T-helper 22 cell (primary cell): ENCODE measurements around the gene PDGFC.

Source experiments
- DNase-seq: peaks from one replicate; pipeline ENCODE4 v3.0.0-alpha.2; 2020; ENCODE audit warnings: low read depth

PDGFC gene, protein sequence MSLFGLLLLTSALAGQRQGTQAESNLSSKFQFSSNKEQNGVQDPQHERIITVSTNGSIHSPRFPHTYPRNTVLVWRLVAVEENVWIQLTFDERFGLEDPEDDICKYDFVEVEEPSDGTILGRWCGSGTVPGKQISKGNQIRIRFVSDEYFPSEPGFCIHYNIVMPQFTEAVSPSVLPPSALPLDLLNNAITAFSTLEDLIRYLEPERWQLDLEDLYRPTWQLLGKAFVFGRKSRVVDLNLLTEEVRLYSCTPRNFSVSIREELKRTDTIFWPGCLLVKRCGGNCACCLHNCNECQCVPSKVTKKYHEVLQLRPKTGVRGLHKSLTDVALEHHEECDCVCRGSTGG

DNA sequence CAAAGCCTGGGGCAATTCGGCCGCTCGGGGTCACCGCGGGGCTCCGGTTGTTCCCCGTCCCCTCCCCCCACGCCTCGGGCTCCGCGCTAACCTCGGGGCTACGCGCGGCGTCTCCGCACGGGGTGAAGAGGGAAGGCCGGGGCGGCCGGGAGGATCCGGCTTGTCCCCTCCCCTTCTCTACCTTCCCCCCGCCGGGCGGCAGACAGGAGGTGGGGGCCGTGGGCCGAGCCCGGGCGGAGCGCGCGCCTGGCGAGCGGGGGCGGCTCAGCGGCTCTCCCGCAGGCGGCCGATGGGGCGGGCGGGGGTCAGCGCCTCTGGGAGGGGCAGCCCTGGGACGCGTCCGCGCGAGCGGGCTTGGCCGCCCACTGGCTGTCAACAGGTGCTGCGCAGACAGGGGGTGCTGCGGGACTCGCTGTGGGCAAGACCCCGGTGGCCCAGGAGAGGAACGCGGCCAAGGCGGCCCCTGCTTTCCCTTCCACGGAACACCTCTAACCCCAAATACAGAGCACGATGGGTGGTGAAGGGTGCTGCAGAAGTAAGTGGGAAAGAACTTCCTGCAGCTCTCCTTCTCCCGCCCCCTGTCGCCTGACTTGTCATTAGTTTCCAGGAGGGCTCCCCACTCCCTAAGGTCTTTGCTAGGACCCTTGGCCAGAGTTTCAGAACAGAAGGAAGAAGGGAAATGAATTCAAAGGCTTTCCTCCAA, at the start of gene PDGFC:
Gene PDGFC (minus strand): TSS at position 124 of the 703 bp plus-strand sequence. CDS start 896 bp downstream, outside the sequence.
- DNase-seq = no peak

DNA sequence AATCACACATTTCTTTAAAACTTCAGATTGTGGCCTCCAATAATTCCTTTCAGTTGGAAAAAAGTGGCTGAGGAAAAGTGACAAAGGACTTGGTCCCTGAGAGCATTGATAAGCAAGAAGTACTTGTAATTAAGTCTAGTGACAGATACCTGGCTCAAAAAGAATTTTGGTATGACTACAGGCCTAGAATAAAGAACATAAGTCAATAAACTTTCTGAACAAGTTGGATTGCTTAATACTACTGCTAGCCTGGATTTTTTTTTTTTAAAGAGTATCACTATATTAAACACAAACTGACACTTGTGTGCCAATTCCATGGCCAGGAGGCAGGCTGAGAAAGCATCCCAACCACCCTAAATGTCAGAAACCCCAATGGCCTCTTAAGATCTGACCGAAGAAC, 49.3 kb upstream of the PDGFC start:
- no peak for DNase-seq

DNA sequence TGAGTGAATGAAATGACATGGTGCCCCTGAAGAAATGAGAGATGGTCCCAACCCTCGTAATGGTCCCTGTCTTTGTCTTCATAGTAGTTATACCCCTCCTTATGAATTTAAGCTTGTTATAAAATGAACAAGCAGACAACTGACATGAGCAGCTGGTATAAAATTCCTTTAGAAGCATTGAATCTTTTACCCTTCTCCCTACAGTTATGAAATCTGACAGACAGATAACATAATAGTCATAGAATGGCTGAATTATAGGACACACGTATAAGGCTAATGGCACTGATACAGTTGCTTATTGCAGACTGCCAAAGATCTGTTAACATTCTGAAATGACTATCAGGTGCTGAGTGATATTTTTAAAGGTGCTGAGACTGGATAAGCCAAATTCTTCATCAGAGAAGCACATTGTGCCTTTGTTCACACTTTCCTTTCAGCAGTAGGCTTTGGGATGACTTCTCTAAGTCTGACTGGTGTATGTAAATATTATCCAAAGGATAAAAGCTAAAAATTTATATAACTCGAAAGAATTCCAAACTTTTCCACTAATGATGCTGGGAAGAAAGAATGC, 47.4 kb upstream of the PDGFC start:
- DNase-seq = no peak

DNA sequence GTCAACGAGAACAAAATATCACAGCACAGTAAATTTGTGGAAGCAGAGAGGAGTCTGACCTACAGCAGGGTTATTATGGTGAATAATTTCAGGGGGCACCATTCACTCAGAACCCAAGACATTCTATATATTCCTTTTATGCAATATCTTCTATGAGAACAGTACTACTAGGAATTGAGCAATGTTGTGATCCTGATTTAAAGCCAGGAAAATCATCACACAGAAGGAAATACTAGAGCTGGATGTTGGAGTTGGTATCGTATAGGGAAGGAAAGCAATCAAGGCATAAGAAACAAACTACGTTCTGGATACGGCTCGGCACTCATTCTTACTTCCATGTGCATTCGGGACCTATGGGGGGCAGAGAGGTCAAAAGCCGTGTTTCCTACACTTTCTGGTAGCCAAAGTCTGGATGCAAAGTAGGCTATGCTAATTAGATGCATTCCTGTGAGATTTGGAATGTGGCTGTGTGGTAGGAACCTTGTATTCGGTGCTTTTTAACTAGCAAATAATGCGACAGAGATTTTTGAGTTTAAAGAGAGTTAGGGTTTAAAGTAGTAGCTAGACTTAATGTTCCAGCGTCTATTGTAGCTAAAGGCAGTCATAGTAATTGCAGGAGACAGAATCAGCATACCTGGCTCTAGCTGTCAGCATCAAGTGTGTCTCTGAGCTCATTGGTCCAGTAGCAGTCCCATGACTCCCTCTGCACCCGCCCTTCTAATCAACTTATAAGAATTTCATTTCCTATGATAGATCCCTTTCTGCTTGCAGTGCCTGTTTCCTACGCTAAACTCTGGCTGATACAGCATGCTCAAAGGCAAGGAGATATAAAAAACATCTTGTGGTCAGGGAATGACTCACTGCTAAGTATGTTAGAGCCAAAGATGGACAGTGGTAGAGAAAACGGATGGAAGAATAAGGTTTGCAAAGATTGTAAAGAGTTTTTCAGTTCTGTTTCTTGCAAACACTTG, 43.3 kb upstream of the PDGFC start:
- DNase-seq = no peak

DNA sequence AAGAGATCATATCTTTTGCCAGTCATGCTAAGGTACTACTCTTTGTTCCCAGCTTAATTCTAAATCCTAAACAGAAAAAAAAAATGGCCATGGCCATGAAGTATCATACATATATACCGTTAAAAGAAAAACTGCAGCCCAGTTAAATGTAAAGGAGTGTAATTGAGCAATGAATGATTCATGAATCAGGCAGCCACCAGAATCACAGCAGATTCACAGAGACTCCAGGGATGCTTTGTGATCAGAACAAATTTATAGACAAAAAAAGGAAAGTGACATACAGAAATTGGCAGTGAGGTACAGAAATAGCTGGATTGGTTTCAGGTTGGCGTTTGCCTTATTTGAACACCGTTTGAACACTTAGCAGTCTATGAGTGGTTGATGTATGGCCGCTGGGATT, 42.1 kb upstream of the PDGFC start:
- DNase-seq = no peak

DNA sequence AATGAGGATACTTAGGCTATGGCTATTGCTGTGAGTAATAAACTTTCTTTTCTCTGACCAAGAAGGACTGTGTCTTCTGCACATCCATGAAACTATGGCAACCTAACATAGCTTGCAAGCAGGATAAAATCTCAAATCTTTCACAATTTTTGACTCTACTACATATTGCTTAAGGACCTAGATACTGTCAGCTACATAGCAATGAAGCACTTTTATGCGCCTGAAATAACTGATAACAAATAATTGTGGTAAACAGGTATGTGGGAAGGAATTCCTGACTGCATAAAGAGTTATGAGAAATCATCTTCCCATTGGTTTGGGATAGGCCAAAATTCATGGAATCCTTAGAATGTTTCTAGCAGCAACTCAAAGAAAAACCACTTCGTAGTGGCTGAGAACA, 41.2 kb upstream of the PDGFC start:
- no peak for DNase-seq

DNA sequence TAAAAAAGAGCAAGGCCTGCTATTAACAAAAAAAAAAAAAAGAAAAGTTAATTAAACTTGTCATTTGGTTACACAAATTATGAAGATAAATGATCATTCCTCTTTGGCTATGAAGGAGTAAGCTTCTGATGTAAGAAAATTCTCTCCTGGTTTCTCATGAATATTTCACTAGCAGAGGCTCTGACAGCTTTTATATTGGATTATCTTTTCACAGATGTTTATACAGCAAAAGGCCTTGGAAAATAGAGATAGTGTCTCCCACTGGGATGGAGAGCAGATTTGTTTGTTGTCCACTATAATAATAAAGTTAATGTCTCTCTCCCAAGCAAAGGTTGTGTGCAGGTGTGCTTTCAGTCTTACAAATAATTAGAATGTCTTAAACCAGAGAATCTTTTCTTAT, 40.7 kb upstream of the PDGFC start:
- DNase-seq = no peak

DNA sequence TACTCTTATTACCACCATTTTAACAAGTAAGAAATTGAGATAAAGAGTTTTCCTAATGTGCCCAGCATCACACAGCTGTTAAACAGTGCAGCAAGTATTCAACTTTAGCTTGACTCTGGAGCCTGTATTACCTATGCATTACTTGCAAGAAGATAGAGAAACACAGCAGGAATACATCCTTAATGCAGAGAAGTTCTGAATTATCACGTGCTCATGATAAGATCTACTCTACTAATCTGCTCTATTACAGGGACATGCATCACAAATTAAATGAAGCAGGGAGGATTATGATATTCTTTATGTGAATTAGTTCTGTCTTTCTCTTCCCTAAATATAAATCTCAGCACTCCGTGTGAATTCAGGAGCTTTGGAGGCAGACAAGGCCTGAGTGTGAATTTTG, 39.0 kb upstream of the PDGFC start:
- no peak for DNase-seq

DNA sequence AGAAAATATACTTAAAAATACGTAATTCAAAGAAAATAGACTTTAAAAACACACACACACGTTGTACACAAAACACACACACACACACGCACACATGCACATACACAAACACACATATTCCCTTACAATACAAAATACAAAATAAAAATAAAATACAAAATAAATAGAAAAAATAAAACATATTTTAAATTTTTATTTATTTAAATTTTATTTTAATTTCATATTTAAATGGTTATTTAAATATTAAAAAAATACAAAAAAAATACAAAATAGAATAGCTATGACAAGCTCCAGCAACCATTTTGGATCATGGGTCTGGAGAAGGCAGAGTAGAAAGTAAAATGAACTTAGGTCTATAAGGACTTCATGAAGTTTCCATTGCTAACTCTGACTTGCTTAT, 34.2 kb upstream of the PDGFC start:
- DNase-seq = no peak

DNA sequence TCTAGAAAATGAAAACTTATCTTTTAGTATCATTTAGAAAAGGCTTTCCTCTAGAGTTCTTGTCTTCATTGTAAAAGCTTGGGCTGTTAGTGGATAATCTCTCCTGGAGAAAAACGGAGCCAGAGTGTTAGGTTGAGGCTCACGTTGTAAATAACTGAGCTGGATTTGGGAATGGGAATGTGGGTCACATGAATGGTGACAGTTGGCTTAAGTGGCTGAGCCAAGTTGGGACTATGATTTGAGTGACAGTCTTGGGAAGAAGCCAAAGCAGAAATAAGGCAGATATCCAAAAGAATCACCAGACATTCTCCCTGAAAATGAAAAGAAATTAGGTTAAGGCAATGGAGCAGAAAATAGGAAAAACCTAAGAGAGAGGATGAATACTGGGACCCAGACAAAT, 33.6 kb upstream of the PDGFC start:
- no peak for DNase-seq

DNA sequence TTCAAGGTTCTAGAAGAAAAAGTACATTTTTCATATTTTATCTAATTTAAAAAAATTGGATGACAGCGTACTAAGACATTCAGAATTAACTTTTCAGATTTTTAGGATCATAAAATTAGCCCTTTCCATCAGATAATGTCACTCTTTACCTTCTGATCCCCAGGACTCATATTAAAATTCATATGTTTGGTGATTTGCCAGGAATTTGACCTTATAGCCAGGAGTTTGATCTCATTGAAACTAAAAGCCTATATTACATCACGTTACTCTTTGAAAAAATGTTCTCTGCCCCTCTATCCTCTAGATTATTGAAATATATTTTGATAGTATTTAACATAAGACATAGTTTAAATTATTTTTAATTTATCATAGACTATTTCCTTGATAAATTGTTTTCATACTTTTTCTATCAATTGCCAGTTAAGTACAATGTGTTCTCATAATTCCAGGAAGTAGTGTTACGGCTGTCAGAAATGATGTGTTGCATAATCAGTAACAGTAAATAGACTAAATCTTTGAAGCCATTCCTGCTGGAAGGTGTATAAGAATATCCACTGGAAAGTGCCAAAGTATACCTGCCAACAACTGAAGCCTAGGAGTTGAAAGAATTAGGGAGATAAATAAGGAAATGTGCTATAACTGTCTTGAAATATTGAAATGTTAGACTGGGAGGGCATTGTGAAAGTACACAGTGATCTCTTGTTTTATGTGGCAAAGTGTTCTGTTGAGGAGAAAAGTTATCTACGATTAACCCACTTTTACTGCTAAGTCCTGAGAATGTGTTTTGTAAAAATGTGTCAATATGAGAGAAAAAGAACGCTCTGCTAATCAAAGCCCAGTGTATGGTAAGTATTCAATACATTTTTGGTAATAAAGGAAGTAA, 32.9 kb upstream of the PDGFC start:
- DNase-seq = no peak

DNA sequence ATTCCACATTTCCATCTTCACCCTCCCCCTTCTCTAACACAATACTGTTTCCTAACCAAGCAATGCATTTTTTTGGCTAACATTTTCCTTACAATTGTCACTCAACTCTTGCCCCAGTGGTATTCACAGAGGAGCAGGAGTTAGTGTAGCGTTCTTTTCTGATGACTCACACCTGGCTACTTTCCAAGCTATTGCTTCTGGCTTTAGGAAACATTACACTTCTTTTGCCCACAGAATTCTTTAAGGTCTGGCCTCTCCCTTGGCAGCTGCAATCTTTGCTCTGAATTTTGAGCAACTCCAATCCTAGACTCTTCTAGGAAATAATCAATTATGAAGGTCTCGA, 27.5 kb upstream of the PDGFC start:
- no peak for DNase-seq

DNA sequence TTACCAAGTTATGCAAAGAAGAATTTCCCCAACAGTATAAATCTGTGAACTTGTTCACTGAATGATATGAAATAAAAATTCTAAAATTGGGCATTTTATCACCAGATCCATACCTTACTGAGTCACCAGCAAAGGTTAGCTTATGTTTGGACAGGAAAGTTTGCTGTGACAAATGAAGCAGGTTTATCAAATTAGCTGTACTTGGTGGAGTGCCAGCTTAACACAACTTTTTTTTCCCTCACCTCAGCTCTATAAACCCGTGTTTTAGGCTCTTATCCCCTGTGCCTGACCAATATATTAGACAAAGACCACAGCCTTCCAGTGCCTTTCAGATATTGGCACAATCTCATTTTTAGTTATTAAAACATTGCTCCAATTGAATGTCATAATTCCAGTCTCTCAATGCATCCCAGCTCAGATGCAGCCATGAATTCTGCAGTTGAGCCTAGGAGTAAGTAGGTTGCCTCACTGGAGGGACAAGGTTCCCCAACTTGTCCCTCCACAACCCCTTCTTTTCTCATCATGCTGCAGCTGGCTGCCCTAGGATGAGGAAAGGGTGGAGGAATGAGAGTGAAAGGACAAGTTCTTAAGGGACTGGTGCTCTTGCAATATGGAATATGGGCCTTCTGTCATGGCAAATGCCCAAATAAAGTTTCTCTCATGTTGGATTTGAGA, 27.0 kb upstream of the PDGFC start:
- no peak for DNase-seq

DNA sequence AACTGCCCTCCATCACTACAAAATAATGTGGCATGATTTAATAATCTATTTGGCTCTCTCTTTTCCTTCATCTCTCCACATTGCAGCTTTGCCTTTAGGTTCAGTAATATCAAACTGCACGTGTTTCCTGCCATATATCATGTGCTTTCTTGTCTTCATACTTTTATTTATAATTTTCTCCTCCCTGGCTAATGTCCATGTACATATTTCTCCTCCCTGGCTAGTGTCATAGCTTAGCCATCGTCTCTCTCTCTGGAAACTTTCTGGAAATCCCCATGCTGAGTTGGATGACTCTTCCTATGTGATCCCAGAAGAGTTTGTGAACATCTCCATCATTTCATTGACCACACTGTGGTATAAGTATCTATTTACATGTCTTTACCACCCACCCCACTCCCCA, 21.3 kb upstream of the PDGFC start:
- no peak for DNase-seq

DNA sequence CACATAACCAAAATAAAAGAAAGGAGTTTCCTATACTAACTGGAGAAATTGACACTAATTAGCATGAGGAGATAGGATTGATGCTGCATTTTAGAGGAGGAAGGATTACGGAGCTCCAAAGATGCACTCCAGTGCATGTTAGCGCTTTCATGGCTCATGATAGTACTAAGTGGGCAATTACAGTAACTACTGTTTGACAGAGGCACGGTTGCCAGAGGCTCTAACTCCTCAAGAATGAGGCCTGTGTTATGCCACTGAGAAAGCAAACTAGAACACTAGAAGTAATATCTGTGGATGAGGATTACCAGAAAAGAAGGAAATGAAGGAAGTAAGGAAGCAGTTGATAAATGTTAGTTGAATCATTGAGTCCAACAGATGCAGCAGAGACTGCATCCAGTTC, 19.6 kb upstream of the PDGFC start:
- DNase-seq = no peak

DNA sequence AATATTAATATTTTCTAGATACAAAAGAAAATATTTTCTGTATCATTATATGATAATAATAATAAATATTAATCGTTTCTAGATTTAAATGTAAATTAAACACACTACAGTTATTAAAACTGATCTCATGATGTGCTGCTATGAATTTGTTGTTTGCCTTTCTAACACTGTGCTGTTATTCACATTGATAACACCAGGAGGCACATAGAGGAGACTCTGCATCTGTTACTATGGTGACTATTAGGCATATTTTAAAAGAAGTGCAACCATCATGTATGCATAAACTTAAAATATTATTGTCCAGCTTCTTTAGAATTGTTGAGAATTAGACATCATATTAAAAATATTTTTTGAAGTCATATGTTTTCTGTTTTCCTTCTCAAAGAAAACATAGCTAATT, 11.8 kb upstream of the PDGFC start:
- DNase-seq = no peak

DNA sequence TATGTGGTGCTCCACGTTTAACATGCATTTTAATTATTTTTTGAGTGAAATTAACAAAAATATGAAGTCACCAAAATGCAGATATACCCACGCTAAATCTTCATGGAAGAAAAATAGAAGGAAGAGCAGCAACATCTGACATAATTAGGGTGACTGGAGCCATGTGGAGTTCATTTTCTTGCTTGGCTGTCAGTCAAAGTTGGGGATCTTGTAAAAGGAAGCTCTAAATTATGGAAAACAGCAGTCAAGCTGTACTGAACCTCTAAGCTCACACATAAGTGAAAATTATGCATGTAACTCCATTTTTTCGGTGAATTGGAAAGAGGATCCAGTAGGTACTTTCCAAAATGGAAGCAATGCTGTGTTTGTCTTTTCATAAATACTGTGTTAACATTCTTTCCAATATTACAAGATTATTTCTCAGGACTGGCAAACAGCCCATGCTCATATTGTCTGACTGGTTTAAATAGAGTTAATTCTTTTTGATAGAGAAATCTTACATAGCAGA, 9.7 kb upstream of the PDGFC start:
- DNase-seq = no peak

DNA sequence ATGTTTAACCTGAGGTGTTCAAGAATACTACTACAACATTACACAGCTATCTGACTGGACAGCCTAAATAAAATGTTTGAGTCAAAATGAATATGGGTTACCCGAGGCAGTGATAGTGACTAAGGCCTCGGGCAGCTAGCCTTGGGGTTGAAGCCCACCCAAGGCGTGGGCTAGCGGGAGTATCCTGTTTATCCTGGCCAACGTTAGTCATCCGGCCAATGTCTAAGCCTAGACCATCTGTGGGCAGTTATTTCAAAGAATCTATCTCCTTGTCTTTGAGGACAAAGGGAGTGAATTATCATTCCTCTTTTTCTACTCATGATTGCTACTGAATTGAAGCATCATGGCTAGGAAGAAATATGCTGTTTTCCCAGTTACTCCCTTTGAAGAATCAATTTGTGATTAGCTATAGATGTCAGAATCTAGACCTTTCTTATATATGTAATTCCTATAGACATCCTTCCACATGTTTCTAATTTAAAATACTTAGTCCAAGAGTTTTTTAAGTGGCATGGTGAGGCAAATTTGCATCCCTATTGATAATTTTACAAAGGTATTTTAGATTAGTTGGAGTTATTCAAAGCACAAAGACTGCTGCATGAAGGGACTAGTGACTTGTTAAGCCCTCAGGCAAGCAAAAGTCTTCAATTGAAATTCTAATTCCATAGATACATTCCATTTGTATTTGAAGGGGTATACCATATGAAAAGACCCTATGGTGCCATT, 6.0 kb upstream of the PDGFC start:
- no peak for DNase-seq

DNA sequence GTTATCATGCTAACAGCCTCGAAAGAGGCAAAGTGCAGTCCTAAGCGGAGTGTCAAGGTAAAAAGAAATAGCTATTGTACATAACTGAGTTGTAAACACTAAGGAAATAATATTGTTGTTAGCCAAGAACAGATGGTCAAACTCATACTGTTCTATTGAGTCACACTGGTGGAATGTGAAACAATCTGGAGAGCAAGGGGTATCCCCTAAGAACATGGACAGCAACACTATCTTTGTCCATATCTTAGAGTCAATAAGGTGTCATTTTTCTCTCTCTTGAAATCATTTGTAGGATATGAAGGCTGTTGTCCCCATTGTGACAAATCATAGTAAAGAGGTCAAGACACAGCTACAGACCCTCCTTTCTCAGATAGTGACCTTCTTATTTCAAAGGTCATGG, 4.5 kb upstream of the PDGFC start:
- DNase-seq = no peak

DNA sequence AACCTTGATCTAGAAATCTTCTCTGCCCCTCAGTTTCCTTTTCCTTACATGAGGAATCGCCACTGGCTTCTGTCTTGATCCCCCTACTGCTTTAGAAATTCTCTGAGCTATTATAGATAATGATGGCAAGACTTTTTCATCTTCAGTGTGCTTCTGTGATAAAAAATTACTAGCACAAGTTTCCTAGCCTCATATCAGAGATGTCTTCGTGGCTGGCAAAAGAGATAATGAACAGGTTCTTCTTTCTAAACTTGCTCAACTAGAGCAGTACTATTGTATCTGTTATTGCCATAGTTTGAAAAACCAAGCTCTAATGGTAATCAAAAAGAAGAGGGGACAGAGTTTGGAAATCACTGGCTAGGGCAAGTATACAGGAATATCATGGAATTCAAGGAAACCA, 4.1 kb upstream of the PDGFC start:
- no peak for DNase-seq
